Brain microvascular endothelial cell (primary cell): Measurements from ENCODE around the gene BUD23.
"Not testable (repeated sequence)": the region's sequence is repeated elsewhere in the genome, so short reads cannot be mapped to it uniquely, and the experiment has no call there.

Experiments
- DNase-seq: peaks from one replicate; pipeline ENCODE4 v3.0.0-alpha.2; 2020
- H3K27ac ChIP-seq: fragments of 250-450 bp; sonication (Bioruptor Pico); 2 replicates; pipeline ENCODE4 v1.5.1; 2020; ENCODE audit warnings: mild to moderate bottlenecking, moderate library complexity
- H3K27me3 ChIP-seq: fragments of 250-450 bp; sonication (Bioruptor Pico); replicated peaks from 2 replicates; pipeline ENCODE4 v1.5.1; 2020; ENCODE audit warnings: mild to moderate bottlenecking
- H3K36me3 ChIP-seq: fragments of 250-450 bp; sonication (Bioruptor Pico); replicated peaks from 2 replicates; pipeline ENCODE4 v1.5.1; 2020; ENCODE audit warnings: mild to moderate bottlenecking
- H3K4me3 ChIP-seq: 2 replicates; pipeline ENCODE4 v1.5.1; 2011; ENCODE audit warnings: low read depth, mild to moderate bottlenecking, control low read depth, low read length, moderate library complexity
- in situ Hi-C: cut with HindIII; loops from 2 replicates; pipeline ENCODE4 v1.10.0; 2017; ENCODE audit warnings: low sequenced_read_pairs, low pct_ligation_motif_present
- TF ChIP-seq, protein P1 (sequence below): IDR thresholded peaks from 2 replicates; pipeline ENCODE4 v1.5.1; 2011; ENCODE audit warnings: low read depth, mild to moderate bottlenecking, moderate library complexity, low read length, control low read depth, inconsistent platforms; ENCODE audit errors: missing control alignments

Gene BUD23

DNA sequence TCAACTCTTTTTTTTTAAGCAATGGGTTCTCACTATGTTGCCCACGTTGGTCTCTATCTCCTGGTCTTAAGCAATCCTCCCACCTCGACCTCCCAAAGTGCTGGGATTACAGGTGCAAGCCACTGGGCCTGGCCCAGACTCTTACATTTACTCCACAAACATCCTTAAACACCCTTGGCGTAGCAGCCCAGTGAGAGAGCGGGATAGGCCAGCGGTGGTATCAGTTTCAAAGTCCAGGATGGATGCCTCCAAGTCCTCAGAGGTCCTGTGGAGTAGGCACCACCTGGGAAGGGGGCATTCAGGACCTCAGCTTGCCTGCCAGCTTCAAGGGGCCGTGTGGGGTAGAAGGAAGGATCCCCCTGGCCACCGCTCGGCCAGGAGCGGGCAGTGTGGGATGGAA is 33.8 kb upstream of the BUD23 start:
- TF ChIP-seq, protein P1, sequence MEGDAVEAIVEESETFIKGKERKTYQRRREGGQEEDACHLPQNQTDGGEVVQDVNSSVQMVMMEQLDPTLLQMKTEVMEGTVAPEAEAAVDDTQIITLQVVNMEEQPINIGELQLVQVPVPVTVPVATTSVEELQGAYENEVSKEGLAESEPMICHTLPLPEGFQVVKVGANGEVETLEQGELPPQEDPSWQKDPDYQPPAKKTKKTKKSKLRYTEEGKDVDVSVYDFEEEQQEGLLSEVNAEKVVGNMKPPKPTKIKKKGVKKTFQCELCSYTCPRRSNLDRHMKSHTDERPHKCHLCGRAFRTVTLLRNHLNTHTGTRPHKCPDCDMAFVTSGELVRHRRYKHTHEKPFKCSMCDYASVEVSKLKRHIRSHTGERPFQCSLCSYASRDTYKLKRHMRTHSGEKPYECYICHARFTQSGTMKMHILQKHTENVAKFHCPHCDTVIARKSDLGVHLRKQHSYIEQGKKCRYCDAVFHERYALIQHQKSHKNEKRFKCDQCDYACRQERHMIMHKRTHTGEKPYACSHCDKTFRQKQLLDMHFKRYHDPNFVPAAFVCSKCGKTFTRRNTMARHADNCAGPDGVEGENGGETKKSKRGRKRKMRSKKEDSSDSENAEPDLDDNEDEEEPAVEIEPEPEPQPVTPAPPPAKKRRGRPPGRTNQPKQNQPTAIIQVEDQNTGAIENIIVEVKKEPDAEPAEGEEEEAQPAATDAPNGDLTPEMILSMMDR: no peak
- DNase-seq: no peak
- Histone ChIP-seq H3K4me3 (no peak overlapping the region), H3K27ac (no peak overlapping the region), H3K36me3 (no peaks in the 10 kb centered on the region), H3K27me3 (peaks cover 49% of the 10 kb centered on the region)
- in situ Hi-C loops: no loop called here

DNA sequence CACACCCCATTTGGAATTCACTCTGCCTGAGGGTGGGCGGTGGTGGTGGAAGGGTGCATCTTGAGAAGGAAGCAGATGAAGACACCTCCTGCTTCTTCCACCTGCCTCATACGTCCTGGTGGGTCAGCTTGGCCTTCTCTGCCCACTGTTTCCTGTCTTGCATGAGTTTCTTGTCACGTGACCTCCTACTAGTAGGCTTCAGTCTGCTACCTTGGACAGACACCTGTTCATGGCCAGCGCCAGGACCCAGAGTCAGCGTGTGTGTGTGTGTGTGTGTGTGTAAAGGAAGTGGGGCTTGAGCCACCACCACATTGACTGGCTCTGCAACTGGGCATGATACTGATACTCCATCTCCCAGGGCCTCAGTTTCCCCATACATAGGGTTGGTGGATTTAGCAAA is 32.9 kb upstream of the BUD23 start:
- Histone ChIP-seq H3K27me3 (peaks cover 44% of the 10 kb centered on the region), H3K4me3 (no peak overlapping the region), H3K27ac (no peak overlapping the region), H3K36me3 (no peaks in the 10 kb centered on the region)
- DNase-seq: no peak
- TF ChIP-seq, protein P1: no peak
- in situ Hi-C loops: no loop called here

DNA sequence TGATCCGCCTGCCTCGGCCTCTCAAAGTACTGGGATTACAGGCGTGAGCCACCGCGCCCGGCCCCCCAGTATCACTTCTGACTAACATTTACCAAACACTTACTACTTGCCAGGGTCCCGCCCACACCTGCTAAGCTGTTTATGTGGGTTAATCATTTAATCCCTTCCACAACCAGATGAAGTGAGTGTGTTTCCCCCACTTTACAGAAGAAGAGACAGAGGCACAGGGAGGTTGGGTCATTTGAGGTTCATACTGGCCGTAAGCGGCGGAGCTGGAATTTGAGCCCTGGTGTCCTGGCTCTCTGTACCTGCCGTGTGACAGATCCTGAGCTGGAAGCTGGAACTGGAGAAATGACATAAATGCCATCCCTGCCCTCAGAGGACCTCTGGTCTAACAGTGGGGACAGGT is 30.9 kb upstream of the BUD23 start:
- Histone ChIP-seq H3K27ac (no peak overlapping the region), H3K27me3 (peaks cover 26% of the 10 kb centered on the region), H3K36me3 (no peaks in the 10 kb centered on the region), H3K4me3 (no peak overlapping the region)
- DNase-seq: no peak
- TF ChIP-seq, protein P1: no peak
- in situ Hi-C loops: no loop called here

DNA sequence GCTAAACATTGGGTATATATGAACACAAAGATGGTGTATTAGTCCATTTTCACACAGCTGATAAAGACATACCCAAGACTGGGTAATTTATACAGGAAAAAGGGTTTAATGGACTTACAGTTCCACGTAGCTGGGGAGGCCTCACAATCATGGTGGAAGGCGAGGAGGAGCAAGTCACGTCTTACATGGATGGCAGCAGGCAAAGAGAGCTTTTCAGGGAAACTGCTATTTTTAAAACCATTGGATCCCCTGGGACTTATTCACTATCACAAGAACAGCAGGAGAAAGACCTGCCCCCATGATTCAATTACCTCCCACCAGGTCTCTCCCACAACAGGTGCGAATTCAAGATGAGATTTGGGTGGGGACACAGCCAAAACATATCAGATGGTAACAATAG is 28.1 kb upstream of the BUD23 start:
- H3K4me3 ChIP-seq, H3K27me3 ChIP-seq, H3K36me3 ChIP-seq, H3K27ac ChIP-seq, in situ Hi-C loops, DNase-seq: not testable (repeated sequence)

DNA sequence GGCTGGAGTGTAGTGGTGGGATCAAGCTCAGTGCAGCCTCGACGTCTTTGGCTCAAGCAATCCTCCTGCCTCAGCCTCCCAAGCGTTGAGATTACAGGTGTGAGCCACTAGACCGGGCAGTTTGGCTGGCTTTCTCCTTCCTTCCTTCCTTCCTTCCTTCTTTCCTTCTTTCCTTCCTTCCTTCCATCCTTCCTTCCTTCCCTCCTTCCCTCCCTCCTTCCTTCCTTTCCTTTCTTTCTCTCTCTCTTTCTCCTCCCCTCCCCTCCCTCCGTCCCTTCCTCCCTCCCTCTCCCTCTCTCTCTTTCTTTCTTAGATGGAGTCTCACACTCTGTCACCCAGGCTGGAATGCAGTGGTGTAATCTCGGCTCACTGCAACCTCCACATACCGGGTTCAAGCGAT is 23.4 kb upstream of the BUD23 start:
- TF ChIP-seq, protein P1: no peak
- no peaks in the 10 kb centered on the region for H3K36me3 ChIP-seq
- no peak overlapping the region for H3K4me3 ChIP-seq
- H3K27me3 ChIP-seq: no peaks in the 10 kb centered on the region
- no peak overlapping the region for H3K27ac ChIP-seq
- in situ Hi-C loops: no loop called here
- DNase-seq: no peak

DNA sequence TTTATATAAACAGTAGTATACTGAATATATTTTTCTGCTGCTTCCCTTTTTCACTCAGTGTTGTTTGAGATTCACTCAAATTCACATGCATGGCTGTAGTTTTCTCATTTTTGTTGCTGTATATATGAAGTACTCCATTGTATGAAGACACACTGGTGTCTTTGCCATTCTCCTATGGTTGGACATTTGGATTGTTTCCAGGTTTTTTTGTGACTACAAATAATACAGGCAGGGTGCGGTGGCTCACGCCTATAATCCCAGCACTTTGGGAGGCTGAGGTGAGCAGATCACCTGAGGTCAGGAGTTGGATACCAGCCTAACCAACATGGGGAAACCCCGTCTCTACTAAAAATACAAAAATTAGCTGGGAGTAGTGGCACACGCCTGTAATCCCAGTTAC is 22.8 kb upstream of the BUD23 start:
- in situ Hi-C loops, H3K36me3 ChIP-seq, H3K4me3 ChIP-seq, H3K27me3 ChIP-seq, H3K27ac ChIP-seq, DNase-seq: not testable (repeated sequence)

DNA sequence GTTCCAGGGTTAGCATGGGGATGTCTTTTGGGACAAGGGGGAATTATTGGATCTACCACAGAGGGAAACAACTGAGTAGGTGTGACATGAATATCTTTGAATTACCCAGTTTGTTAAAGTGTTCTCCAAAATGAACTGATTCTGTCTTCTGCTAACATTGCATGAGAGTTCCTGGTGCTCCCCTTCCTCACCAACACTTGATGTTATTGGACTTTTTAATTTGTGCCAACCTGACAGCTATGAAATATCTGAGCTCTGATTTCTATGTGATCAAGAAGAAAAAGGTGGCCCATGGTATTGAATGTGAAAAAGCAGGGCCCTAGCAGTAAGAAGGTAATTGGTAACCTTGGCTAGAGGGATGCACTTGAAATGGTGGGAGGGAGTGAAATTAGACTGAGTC is 20.4 kb upstream of the BUD23 start:
- TF ChIP-seq, protein P1: no peak
- H3K27me3 ChIP-seq: no peaks in the 10 kb centered on the region
- no peak overlapping the region for H3K27ac ChIP-seq
- in situ Hi-C loops: no loop called here
- DNase-seq: no peak
- H3K4me3 ChIP-seq: no peak overlapping the region
- H3K36me3 ChIP-seq: no peaks in the 10 kb centered on the region
